CD4-positive, alpha-beta T cell (primary cell): ENCODE results near the gene ABCA9. TPM values are rescaled to one million over a fixed set of nuclear protein-coding genes. Genes with fewer than 3 reads are reported as not detected.

Source experiments
- ATAC-seq: fragments of 200-7000 bp; cut with Tn5 transposase; one replicate; pipeline ENCODE4 v1.10.0; 2022; ENCODE audit warnings: mild to moderate bottlenecking; ENCODE audit not compliant: poor library complexity
- CTCF ChIA-PET: fragments of 350-600 bp; sonication (Branson Sonifier 250); formaldehyde crosslinking; loops from one replicate; lab custom pipeline; 2021; ENCODE audit warnings: antibody characterized with exemption, inconsistent platforms; lab: Charles Lee
- POLR2A ChIA-PET: fragments of 350-600 bp; sonication (Branson Sonifier 250); formaldehyde crosslinking; loops from one replicate; lab custom pipeline; 2021; ENCODE audit warnings: antibody characterized with exemption, inconsistent platforms; lab: Charles Lee
- DNase-seq, 14 experiments: peaks; one replicate each; pipeline ENCODE4 v3.0.0-alpha.2; 2013 to 2020; ENCODE audit warnings: mixed read lengths in 2 of 14
- H3K27ac ChIP-seq, 2 donors: one replicate each; pipeline versions ENCODE4 v1.5.1 to v1.7.0; 2013; ENCODE audit warnings: low read length in 2 of 2, low read depth in 1 of 2, mild to moderate bottlenecking in 1 of 2
- H3K27me3 ChIP-seq, 2 experiments: 1 replicate in 1 of 2; 2 replicates in 1 of 2; pipeline versions ENCODE4 v1.6.1 to v1.7.0; 2013; ENCODE audit warnings: low read length in 2 of 2, control low read depth in 1 of 2, mild to moderate bottlenecking in 1 of 2, moderate library complexity in 1 of 2; ENCODE audit not compliant: insufficient read depth in 2 of 2, control insufficient read depth in 1 of 2
- H3K36me3 ChIP-seq: one replicate; pipeline ENCODE4 v1.6.1; 2013; ENCODE audit warnings: low read length, control low read depth; ENCODE audit not compliant: insufficient read depth
- H3K4me1 ChIP-seq: one replicate; pipeline ENCODE4 v1.6.1; 2013; ENCODE audit warnings: low read length, control low read depth; ENCODE audit not compliant: insufficient read depth
- H3K4me3 ChIP-seq: one replicate; pipeline ENCODE4 v1.5.1; 2013; ENCODE audit warnings: mild to moderate bottlenecking, low read length, moderate library complexity
- H3K9me3 ChIP-seq, 2 experiments: 1 replicate in 1 of 2; 2 replicates in 1 of 2; pipeline versions ENCODE4 v1.6.1 to v1.7.0; 2013; ENCODE audit warnings: low read length in 2 of 2, mild to moderate bottlenecking in 2 of 2, control low read depth in 1 of 2, moderate library complexity in 1 of 2; ENCODE audit not compliant: control insufficient read depth in 1 of 2, insufficient read depth in 1 of 2
- H3K27ac Mint-ChIP-seq: one replicate; pipeline ENCODE4 v1.8.0; 2020; ENCODE audit warnings: mixed read lengths
- H3K27me3 Mint-ChIP-seq: one replicate; pipeline ENCODE4 v1.8.0; 2021; ENCODE audit warnings: mixed read lengths
- H3K36me3 Mint-ChIP-seq: one replicate; pipeline ENCODE4 v1.8.0; 2021; ENCODE audit warnings: low read depth, mixed read lengths
- H3K4me1 Mint-ChIP-seq: one replicate; pipeline ENCODE4 v1.8.0; 2021; ENCODE audit warnings: low read depth, mixed read lengths
- H3K4me3 Mint-ChIP-seq: one replicate; pipeline ENCODE4 v1.8.0; 2020; ENCODE audit warnings: mild to moderate bottlenecking, mixed read lengths
- H3K9me3 Mint-ChIP-seq: one replicate; pipeline ENCODE4 v1.8.0; 2020; ENCODE audit warnings: mixed read lengths
- CTCF ChIP-seq: fragments of 200-600 bp; IDR thresholded peaks from one replicate; pipeline ENCODE4 v1.8.0; 2022; ENCODE audit warnings: antibody characterized with exemption, mild to moderate bottlenecking
- intact Hi-C, 2 experiments: fragments of 100-400 bp; cut with DNase I in 1 of 2; cut with micrococcal nuclease in 1 of 2; formaldehyde crosslinking; loops; one replicate each; pipeline versions ENCODE4 v1.15.1 to v1.9.0; 2023 to 2025; cut with DNase I, micrococcal nuclease
- total RNA-seq, 174 experiments: library from RNA in 2 of 174; stranded (reverse) in 2 of 174; gene quantifications; one replicate each; pipeline ENCODE4 v1.2.3 and lab custom pipeline; 2021 to 2026

Gene ABCA9
- total RNA-seq, 2 experiments from 2014 or later: 0.03 TPM

GRCh38 chr17:69056179-69056823 is 4.4 kb downstream of the ABCA9 start:
- Mint-ChIP-seq H3K27me3 (no peaks in the 10 kb centered on the region), H3K36me3 (no peaks in the 10 kb centered on the region), H3K4me1 (no peaks in the 10 kb centered on the region), H3K4me3 (no peak overlapping the region), H3K27ac (no peak overlapping the region), H3K9me3 (peaks cover 18% of the 10 kb centered on the region)
- H3K27ac ChIP-seq: no peak overlapping the region
- no peak overlapping the region for H3K4me3 ChIP-seq
- peaks cover 3% of the 10 kb centered on the region in 2 experiments for H3K9me3 ChIP-seq
- no peak for ATAC-seq
- TF ChIP-seq CTCF: no peak
- H3K4me1 ChIP-seq: no peaks in the 10 kb centered on the region
- intact Hi-C loops: no loop called here
- POLR2A ChIA-PET: no interaction called here
- CTCF ChIA-PET: no interaction called here
- H3K27me3 ChIP-seq: no peaks in the 10 kb centered on the region
- no peaks in the 10 kb centered on the region for H3K36me3 ChIP-seq
- DNase-seq: no peak

- H3K4me1 Mint-ChIP-seq: no peaks in the 10 kb centered on the region
- no peaks in the 10 kb centered on the region for H3K36me3 ChIP-seq
- CTCF ChIA-PET: no interaction called here
- peaks cover 3% of the 10 kb centered on the region in 2 experiments for H3K9me3 ChIP-seq
- no peaks in the 10 kb centered on the region for H3K4me1 ChIP-seq
- H3K4me3 ChIP-seq: no peak overlapping the region
- no peak for ATAC-seq
- no peaks in the 10 kb centered on the region for H3K36me3 Mint-ChIP-seq
- H3K27me3 Mint-ChIP-seq: no peaks in the 10 kb centered on the region
- TF ChIP-seq CTCF: no peak
- POLR2A ChIA-PET: no interaction called here
- H3K27ac ChIP-seq: no peak overlapping the region
- no peaks in the 10 kb centered on the region for H3K27me3 ChIP-seq
- intact Hi-C loops: no loop called here
- no peak overlapping the region for H3K4me3 Mint-ChIP-seq
- no peak for DNase-seq
- H3K27ac Mint-ChIP-seq: no peak overlapping the region
- H3K9me3 Mint-ChIP-seq: peaks cover 18% of the 10 kb centered on the region
Observed at GRCh38 chr17:69055334-69055733, 5.4 kb downstream of the ABCA9 start.

- peaks cover 12% of the 10 kb centered on the region for H3K9me3 Mint-ChIP-seq
- H3K9me3 ChIP-seq: peaks cover 3% of the 10 kb centered on the region in 2 experiments
- no peak overlapping the region for H3K27ac ChIP-seq
- H3K36me3 Mint-ChIP-seq: no peaks in the 10 kb centered on the region
- ChIA-PET CTCF (no interaction called here), POLR2A (no interaction called here)
- H3K27ac Mint-ChIP-seq: no peak overlapping the region
- H3K27me3 Mint-ChIP-seq: peaks cover 11% of the 10 kb centered on the region
- no peak for DNase-seq
- intact Hi-C loops: no loop called here
- H3K4me1 Mint-ChIP-seq: peaks cover 4% of the 10 kb centered on the region
- H3K36me3 ChIP-seq: no peaks in the 10 kb centered on the region
- no peak overlapping the region for H3K4me3 Mint-ChIP-seq
- H3K4me3 ChIP-seq: no peak overlapping the region
- H3K4me1 ChIP-seq: no peaks in the 10 kb centered on the region
- ATAC-seq: no peak
- H3K27me3 ChIP-seq: no peaks in the 10 kb centered on the region
- no peak for TF ChIP-seq CTCF
Observed at GRCh38 chr17:69050999-69051775, 9.5 kb downstream of the ABCA9 start.
